Activated naive CD4-positive, alpha-beta T cell treated with anti-CD3 and anti-CD28 coated beads, Interleukin-2, amount 50 U/mL, for 72 hours (primary cell): ENCODE data around the gene ESPN. TPM values are rescaled to one million over a fixed set of nuclear protein-coding genes. Genes with fewer than 3 reads are reported as not detected.
A peak's percentile ranks its signal among the peaks of the same experiment; 100 is the strongest.

ENCODE experiments used
- ATAC-seq, 2 donors: fragments of 150-1000 bp; cut with Tn5 transposase; 2 replicates each; pipeline ENCODE4 v1.10.0; 2021; ENCODE audit warnings: mild to moderate bottlenecking in 2 of 2, moderate library complexity in 2 of 2
- DNase-seq, 2 donors: peaks; one replicate each; pipeline ENCODE4 v3.0.0; 2021 to 2022; ENCODE audit warnings: low spot score in 2 of 2
- H3K27ac Mint-ChIP-seq, 2 donors: one replicate each; pipeline ENCODE4 v1.8.0; 2022; ENCODE audit warnings: mild to moderate bottlenecking in 2 of 2, mixed read lengths in 2 of 2
- H3K36me3 Mint-ChIP-seq, 2 donors: one replicate each; pipeline ENCODE4 v1.8.0; 2022; ENCODE audit warnings: mixed read lengths in 2 of 2
- H3K9me3 Mint-ChIP-seq, 2 donors: one replicate each; pipeline ENCODE4 v1.8.0; 2022; ENCODE audit warnings: mixed read lengths in 2 of 2
- total RNA-seq, 2 donors: library from RNA; stranded (reverse); gene quantifications; one replicate each; pipeline ENCODE4 v1.2.3, GENCODE V29; 2022

ESPN gene
- total RNA-seq, 2 donors from 2014 or later = 0.89 to 1.9 TPM

DNA sequence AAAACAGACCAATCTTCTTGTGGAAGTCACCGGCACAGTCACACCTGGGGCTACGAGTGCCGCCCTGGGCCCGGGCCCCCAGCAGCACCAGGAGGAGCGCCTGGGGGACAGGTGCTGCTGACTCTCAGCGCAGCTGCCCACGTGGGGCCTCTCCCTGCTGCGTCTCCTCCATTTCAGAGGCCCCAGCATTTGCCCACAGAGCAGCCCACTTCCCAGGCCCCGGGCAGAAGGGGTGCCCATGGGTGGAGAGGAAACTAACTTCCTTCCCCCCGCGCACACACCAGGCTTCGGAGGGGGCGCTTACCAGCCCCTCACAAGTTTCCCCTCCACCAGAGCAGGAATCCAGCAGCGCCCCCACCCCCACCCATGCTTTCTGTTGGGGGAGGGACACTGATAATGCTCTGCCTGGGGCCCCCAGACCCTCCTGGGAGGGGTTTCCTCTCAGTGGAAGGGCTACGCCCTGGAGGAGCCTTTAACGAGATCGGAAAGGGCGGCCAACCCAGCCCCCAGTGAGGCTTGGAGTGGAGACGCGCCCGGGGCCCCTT, 41.0 kb downstream of the ESPN start:
- Mint-ChIP-seq H3K36me3 (peaks cover 12 to 19% of the 10 kb centered on the region in 2 donors), H3K27ac (peak overlapping the region; percentile 44 to 92), H3K9me3 (no peaks in the 10 kb centered on the region)
- ATAC-seq (peak; percentile 55 to 56), DNase-seq (peak in 1 of 2 donors; percentile 58)

DNA sequence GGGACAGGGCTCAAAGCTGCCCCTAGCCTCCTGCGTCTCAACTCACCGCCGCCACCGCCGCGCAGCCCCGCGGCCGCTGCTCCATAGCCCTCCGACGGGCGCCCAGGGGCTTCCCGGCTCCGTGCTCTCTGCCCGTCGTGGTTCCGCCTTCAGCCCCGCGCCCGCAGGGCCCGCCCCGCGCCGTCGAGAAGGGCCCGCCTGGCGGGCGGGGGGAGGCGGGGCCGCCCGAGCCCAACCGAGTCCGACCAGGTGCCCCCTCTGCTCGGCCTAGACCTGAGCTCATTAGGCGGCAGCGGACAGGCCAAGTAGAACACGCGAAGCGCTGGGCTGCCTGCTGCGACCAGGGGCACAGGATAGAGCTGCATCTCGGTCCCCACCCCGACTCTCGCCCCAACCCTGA, 41.4 kb downstream of the ESPN start, which contains the start of gene TNFRSF25:
Gene TNFRSF25 (minus strand): TSS at position 151 of the 400 bp plus-strand sequence. CDS start 66 bp downstream, at position 85.
- ATAC-seq (peak; percentile 75 to 83), DNase-seq (peak; percentile 56 to 75)
- Mint-ChIP-seq H3K9me3 (no peaks in the 10 kb centered on the region), H3K27ac (peak within 1 kb of the TSS; percentile 44 to 92), H3K36me3 (peaks cover 12 to 19% of the 10 kb centered on the region in 2 donors)

DNA sequence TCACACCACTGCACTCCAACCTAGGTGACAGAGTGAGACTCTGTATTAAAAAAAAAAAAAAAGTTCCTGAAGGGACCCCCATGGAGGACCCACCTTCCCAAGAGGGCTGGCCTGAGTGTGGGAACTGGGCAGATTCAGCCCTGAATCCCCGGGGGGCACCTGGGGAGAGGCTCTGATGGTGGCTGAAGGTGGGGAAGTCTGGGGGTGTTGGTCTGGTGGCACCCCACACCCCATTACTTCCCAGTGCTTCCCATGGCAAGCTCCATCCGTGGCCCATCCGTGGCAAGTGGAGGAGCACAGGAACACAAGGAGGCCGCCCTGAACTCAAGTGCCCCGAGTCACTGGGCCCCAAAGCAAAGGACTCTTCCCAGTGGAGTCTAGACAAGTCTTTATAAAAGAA, 42.2 kb downstream of the ESPN start:
- DNase-seq (no peak), ATAC-seq (no peak)
- Mint-ChIP-seq H3K27ac (peak overlapping the region in 1 of 2 donors; percentile 92), H3K36me3 (peaks cover 12 to 19% of the 10 kb centered on the region in 2 donors), H3K9me3 (no peaks in the 10 kb centered on the region)

DNA sequence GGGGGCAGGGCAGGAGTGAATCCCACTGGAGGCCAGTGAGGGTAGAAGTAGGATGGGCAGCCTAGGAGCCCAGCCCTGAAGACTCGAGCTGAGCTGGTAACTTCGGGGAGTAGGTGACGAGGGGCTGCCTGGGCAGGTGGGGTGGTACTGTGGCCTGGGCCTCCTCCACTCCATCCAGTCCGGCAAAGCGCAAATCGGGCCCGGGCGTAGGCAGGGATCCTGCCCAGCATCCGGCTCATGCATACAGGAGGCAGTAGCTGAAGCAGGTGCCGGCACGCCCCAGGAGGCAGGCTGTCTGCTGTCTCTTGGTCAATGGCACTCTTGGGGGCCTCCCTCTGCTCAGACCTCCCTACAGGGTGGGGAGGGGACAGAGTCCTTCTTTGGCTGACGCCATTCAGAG, 42.6 kb downstream of the ESPN start:
- DNase-seq = no peak
- ATAC-seq = no peak
- H3K27ac Mint-ChIP-seq = peak overlapping the region in 1 of 2 donors; percentile 92
- H3K36me3 Mint-ChIP-seq = peaks cover 11 to 16% of the 10 kb centered on the region in 2 donors
- no peaks in the 10 kb centered on the region for H3K9me3 Mint-ChIP-seq

GRCh38 chr1:6467744-6468688, 43.4 kb downstream of the ESPN start:
- H3K27ac Mint-ChIP-seq = no peak overlapping the region
- H3K36me3 Mint-ChIP-seq = peaks cover 7 to 10% of the 10 kb centered on the region in 2 donors
- DNase-seq (no peak), ATAC-seq (no peak)
- H3K9me3 Mint-ChIP-seq = no peaks in the 10 kb centered on the region

- no peaks in the 10 kb centered on the region for H3K9me3 Mint-ChIP-seq
- no peak for DNase-seq
- no peak overlapping the region for H3K27ac Mint-ChIP-seq
Observed at GRCh38 chr1:6468729-6469461, 44.3 kb downstream of the ESPN start.

GRCh38 chr1:6470132-6471085, 45.8 kb downstream of the ESPN start:
- ATAC-seq = no peak
- no peak overlapping the region for H3K27ac Mint-ChIP-seq
- H3K36me3 Mint-ChIP-seq = no peaks in the 10 kb centered on the region
- no peak for DNase-seq
- H3K9me3 Mint-ChIP-seq = no peaks in the 10 kb centered on the region

More at GRCh38 chr1:6468729-6469461, 44.3 kb downstream of the ESPN start:
- no peak for ATAC-seq
- peaks cover 7% of the 10 kb centered on the region in 2 donors for H3K36me3 Mint-ChIP-seq

DNA sequence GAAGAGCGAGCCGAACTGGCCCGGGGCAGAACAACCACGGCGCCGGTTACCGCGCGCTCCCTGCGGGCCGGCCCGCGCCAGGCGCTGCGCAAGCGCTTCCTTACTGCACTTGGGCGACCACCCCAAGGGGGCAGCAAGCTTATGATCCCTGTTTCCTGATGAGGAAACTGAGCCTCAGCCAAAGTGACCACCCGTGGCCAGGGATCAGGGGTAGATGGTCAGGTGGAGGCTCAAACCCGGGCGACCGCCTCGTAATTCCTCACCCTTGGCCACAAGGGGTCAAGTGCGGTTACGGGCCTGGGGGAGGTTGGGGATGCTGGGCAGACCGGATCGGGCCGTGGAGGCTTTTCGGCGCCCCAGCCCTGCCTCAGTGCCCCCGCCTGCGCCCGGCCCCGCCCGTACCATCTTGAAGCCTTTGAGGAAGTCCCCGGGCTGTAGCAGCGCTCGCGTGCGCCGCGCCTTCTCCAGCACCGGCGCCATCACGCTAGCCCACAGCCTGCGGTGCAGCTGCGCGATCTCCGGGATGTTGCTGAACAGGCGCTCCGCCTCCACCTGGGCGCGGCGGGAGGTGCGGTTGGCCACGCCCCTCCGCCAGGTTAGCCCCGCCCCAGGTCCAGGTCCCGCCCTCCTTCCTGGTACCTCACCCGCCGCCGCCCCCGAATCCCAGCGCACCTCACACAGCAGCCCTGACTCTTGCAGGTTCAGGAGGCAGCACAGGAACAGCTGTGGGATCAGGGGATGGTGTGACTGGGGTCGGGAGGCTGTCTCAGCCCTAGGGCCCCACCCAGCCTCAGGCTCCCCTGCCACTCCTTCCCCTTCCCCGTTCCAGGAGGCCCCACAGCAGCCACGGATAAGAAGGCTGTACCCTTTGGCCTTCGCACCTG, 46.8 kb downstream of the ESPN start:
- Mint-ChIP-seq H3K9me3 (no peaks in the 10 kb centered on the region), H3K27ac (no peak overlapping the region), H3K36me3 (no peaks in the 10 kb centered on the region)
- ATAC-seq (no peak), DNase-seq (no peak)

DNA sequence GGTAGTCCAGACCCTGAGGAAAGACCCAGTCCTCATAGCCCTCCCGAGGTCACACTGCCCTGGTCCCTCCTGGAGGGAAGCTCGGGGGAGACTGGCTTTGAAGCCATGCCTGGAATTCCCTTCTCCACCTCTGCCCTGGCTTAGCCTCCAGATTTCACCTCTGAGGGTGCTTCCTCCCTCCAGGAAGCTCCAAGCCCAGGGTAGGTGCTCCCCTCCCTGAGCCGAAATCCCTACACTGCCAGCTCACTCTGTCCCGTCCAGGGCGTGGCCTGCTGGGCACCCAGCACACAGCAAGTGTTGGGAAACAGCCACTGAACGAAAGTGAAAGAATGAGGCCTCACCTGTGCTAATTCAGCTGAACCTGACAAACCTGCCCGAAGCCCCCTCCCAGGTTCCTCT, 47.4 kb downstream of the ESPN start:
- Mint-ChIP-seq H3K36me3 (no peaks in the 10 kb centered on the region), H3K27ac (no peak overlapping the region), H3K9me3 (no peaks in the 10 kb centered on the region)
- no peak for ATAC-seq
- no peak for DNase-seq

DNA sequence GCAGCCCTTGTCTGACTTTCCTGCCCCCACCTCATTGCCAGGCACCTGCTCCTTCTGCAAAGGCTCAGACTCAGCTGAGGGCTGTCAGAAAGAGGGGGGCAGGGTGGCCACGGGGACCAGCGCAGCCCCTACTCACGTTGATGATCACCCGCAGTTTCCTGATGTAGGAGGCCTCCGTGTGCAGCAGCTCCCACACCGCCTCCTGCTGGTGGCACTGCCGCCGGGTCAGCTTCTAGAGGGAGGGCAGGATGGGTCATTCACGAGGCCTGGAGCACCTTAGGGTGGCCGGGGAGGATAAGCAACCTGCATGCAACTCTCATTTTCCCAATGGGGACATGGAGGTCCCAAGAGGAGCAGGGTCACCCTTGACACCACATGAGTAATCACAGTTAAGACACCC, 47.8 kb downstream of the ESPN start:
- H3K9me3 Mint-ChIP-seq = no peaks in the 10 kb centered on the region
- H3K36me3 Mint-ChIP-seq = no peaks in the 10 kb centered on the region
- ATAC-seq (no peak), DNase-seq (no peak)
- no peak overlapping the region for H3K27ac Mint-ChIP-seq

GRCh38 chr1:6473156-6473555, 48.6 kb downstream of the ESPN start:
- no peak for ATAC-seq
- Mint-ChIP-seq H3K36me3 (no peaks in the 10 kb centered on the region), H3K27ac (no peak overlapping the region), H3K9me3 (no peaks in the 10 kb centered on the region)
- DNase-seq = no peak

DNA sequence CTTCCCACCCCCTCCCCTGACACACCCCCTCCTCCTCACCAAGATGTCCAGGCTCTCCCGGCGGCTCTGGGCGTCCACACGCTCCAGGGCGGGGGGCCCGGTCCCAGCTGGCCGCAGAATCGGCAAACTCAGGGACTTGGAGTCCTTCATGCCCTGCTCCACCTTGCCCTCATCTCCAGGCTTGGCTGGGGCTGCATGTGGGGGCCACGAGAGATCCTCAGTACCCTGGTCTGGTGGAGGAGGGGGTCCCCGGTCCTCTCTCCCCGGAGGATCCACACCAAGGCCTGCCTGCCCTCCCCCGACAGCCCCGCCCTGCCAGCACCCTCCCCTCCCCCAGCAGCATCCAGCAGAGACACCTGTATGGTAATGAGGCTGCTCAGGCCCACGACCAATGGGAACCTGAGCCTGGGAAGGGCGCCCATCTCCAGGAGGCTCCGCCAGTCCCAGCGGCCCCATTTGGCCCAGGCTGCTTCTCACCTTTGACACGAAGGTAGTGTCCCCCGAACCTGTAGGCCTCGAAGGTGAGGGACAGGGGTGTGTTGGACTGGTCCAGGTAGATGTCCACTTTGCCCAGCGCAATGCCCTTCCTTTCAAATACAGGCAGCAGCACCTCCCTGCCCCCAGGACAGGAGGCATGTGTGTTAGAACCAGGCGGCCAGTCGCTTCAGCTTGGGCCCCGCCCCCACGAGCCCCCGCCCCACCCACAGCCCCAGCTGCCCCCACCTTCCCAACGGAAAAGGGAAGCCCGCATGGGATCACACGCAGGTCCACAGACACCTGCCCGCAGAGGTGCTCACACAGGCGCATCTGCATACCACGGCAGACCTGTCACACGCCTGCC, 49.6 kb downstream of the ESPN start:
- Mint-ChIP-seq H3K27ac (no peak overlapping the region), H3K36me3 (no peaks in the 10 kb centered on the region), H3K9me3 (no peaks in the 10 kb centered on the region)
- DNase-seq = no peak
- ATAC-seq = no peak

- Mint-ChIP-seq H3K36me3 (no peaks in the 10 kb centered on the region), H3K9me3 (no peaks in the 10 kb centered on the region), H3K27ac (no peak overlapping the region)
- no peak for DNase-seq
- no peak for ATAC-seq
Observed at GRCh38 chr1:6474815-6475282, 50.3 kb downstream of the ESPN start.

- Mint-ChIP-seq H3K9me3 (no peaks in the 10 kb centered on the region), H3K27ac (no peak overlapping the region), H3K36me3 (no peaks in the 10 kb centered on the region)
- DNase-seq (peak; percentile 77 to 85), ATAC-seq (peak; percentile 89 to 95)
Observed at GRCh38 chr1:6475381-6476133, 51.0 kb downstream of the ESPN start.
